ENCODE measurements around the gene GAL3ST2. TPM values are rescaled to one million over a fixed set of nuclear protein-coding genes. Genes with fewer than 3 reads are reported as not detected.

The GAL3ST2 gene
- total RNA-seq, 2 experiments from 2014 or later: 1.1 TPM; not detected in 1

DNA sequence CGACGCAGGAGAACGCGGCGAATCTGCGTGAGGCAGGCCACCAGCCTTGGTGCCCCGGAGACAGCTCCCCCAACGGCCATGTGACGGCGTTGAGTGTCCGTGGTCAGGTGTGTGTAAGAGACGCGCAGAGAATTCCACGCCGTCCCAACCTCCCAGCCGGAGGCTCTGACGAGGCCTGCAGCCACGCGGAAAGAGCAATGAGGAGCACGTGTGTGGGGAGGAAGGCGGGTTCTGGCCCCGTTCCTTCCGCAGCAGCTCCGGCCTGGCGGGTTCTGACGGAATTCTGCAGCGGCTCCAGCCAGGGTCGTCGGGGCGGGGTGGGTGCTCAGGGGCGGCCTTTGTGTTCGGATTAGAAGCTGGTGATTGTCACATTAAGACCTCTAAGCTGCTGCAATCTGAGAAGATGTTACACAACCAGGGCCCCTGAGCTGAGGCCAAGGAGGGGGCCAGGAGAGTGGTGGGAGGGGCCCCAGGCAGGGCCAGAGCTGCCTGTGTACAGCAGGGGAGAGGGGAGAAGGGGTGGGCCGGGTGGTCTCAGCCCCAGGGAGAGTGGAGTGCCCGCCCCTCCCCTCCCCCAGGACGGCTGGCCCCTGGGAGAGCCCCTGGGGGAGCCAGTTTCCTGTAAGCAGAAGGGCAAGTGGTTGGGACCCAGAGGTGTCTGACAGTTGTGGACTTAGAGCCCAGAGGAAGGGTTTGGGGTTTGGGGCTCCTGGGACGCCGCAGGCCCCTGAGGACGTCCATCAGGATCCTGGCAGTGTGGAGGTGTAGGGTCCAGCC is 5.1 kb upstream of the GAL3ST2 start:
- ChIA-PET CTCF (ENCODE audit: unreplicated experiment) (no interaction called here), POLR2A (interaction anchor here (0.6 kb wide), 1 partner anchor 13 kb away, joined by 3 read pairs; no protein-coding TSS in a partner anchor)
- Histone ChIP-seq H4K20me1 (ENCODE audit: insufficient read depth, low read length) (no peaks in the 10 kb centered on the region), H3K36me3 (ENCODE audit: insufficient read depth, low read length) (no peaks in the 10 kb centered on the region), H3K79me2 (ENCODE audit: insufficient read depth, low read depth, low read length) (no peaks in the 10 kb centered on the region), H3K4me2 (ENCODE audit: low read length) (no peak overlapping the region), H3K9me3 (ENCODE audit: low read length) (no peaks in the 10 kb centered on the region), H3K4me3 (ENCODE audit: low read depth, low read length, poor library complexity, severe bottlenecking) (no peak overlapping the region), H2AFZ (ENCODE audit: low read length) (no peak overlapping the region), H3K9me2 (ENCODE audit: insufficient read depth, low read length) (no peaks in the 10 kb centered on the region), H3K4me1 (ENCODE audit: insufficient read depth, low read length, poor library complexity, severe bottlenecking) (no peaks in the 10 kb centered on the region), H3K27ac (ENCODE audit: low read depth, low read length, poor library complexity, severe bottlenecking) (no peak overlapping the region)
- intact Hi-C loops (cut with micrococcal nuclease; ENCODE audit: unreplicated experiment): no loop called here
- no peak for DNase-seq (ENCODE audit: low spot score)
- no TSS peak for BruUV-seq (replicated peaks)
- TF ChIP-seq, protein P1, sequence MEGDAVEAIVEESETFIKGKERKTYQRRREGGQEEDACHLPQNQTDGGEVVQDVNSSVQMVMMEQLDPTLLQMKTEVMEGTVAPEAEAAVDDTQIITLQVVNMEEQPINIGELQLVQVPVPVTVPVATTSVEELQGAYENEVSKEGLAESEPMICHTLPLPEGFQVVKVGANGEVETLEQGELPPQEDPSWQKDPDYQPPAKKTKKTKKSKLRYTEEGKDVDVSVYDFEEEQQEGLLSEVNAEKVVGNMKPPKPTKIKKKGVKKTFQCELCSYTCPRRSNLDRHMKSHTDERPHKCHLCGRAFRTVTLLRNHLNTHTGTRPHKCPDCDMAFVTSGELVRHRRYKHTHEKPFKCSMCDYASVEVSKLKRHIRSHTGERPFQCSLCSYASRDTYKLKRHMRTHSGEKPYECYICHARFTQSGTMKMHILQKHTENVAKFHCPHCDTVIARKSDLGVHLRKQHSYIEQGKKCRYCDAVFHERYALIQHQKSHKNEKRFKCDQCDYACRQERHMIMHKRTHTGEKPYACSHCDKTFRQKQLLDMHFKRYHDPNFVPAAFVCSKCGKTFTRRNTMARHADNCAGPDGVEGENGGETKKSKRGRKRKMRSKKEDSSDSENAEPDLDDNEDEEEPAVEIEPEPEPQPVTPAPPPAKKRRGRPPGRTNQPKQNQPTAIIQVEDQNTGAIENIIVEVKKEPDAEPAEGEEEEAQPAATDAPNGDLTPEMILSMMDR (conservative IDR thresholded peaks at IDR 0.05; ENCODE audit: low read length): no peak
- TF ChIP-seq EZH2phosphoT487 (IDR thresholded peaks at IDR 0.05; ENCODE audit: borderline replicate concordance, low read depth, low read length): no peak

DNA sequence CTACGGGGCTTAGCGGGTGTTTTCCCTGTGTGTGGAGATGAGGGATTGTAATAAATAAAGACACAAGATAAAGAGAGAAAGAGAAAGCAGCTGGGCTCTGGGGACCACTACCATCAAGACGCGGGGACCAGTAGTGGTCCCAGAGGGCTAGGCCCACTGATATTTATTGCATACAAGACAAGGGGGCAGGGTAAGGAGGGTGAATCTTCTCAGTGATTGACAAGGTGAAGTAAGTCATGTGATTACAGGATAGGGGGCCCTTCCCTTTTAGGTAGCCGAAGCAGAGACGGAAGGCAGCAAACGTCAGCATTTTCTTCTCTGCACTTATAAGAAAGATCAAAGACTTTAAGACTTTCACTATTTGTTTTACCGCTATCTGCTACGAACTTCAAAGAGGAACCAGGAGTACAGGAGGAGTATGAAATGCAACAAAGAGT is 4.5 kb upstream of the GAL3ST2 start:
- H4K20me1 ChIP-seq (ENCODE audit: insufficient read depth, low read length): no peaks in the 10 kb centered on the region
- TF ChIP-seq EZH2phosphoT487 (IDR thresholded peaks at IDR 0.05; ENCODE audit: borderline replicate concordance, low read depth, low read length): no peak
- TF ChIP-seq, protein P1 (conservative IDR thresholded peaks at IDR 0.05; ENCODE audit: low read length): no peak
- no peak for DNase-seq (ENCODE audit: low spot score)
- H3K4me2 ChIP-seq (ENCODE audit: low read length): no peak overlapping the region
- H3K79me2 ChIP-seq (ENCODE audit: insufficient read depth, low read depth, low read length): no peaks in the 10 kb centered on the region
- H3K27ac ChIP-seq (ENCODE audit: low read depth, low read length, poor library complexity, severe bottlenecking): no peak overlapping the region
- H3K9me2 ChIP-seq (ENCODE audit: insufficient read depth, low read length): no peaks in the 10 kb centered on the region
- no peaks in the 10 kb centered on the region for H3K36me3 ChIP-seq (ENCODE audit: insufficient read depth, low read length)
- no TSS peak for BruUV-seq (replicated peaks)
- no peaks in the 10 kb centered on the region for H3K9me3 ChIP-seq (ENCODE audit: low read length)
- H3K4me1 ChIP-seq (ENCODE audit: insufficient read depth, low read length, poor library complexity, severe bottlenecking): no peaks in the 10 kb centered on the region
- intact Hi-C loops (cut with micrococcal nuclease; ENCODE audit: unreplicated experiment): no loop called here
- no peak overlapping the region for H2AFZ ChIP-seq (ENCODE audit: low read length)
- ChIA-PET CTCF (ENCODE audit: unreplicated experiment) (no interaction called here), POLR2A (interaction anchor here (0.6 kb wide), 1 partner anchor 13 kb away, joined by 3 read pairs; no protein-coding TSS in a partner anchor)
- no peak overlapping the region for H3K4me3 ChIP-seq (ENCODE audit: low read depth, low read length, poor library complexity, severe bottlenecking)
